Measurements from ENCODE around the gene OSGIN1.

OSGIN1 gene, protein sequence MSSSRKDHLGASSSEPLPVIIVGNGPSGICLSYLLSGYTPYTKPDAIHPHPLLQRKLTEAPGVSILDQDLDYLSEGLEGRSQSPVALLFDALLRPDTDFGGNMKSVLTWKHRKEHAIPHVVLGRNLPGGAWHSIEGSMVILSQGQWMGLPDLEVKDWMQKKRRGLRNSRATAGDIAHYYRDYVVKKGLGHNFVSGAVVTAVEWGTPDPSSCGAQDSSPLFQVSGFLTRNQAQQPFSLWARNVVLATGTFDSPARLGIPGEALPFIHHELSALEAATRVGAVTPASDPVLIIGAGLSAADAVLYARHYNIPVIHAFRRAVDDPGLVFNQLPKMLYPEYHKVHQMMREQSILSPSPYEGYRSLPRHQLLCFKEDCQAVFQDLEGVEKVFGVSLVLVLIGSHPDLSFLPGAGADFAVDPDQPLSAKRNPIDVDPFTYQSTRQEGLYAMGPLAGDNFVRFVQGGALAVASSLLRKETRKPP

DNA sequence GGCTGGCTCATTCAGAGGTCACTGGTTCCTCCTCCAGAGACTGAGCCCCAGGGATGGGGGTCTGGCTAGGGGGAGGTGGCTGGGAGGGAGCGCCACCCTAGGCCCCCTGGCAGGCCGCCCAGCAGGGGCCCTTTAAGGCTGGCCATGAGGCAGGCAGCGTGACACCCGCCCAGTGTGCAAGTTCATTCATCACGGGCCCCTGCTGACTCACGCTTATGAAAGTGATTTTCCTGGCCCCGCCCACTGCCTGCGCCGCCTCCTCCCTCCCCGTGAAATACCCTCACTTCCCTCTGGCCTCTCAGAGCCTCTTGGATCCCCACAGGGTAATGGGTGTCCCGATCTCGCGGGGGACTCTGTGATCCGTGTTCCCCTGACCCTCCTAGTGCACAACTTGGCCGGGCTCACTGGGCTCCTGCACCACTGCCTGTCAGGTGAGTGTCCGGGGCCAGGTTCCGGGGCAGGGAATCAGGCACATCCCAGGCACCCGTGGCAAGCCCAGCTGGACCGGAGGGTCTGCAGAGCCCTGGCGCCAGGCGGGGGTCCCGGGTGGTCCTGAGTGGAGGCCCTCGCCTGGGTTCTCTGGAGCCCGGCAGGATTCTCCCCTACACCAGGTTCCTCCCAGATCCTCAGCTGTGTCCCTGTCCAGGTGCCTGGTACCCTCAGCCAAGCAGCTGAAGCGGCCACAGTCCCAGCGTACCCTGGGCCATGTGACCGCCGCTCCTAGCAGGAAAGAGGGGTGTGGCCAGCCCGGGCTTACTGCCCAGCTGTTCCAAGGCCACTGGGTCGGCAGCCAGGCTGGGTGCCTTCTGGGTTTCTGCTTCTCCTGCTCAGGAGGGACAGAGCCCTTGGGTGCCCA, at the start of gene OSGIN1:
TSS of gene OSGIN1 (plus strand) at position 301 of the 856 bp plus-strand sequence. CDS start 4,432 bp downstream, outside the sequence.
- in situ Hi-C loops (cut with HindIII; ENCODE audit: low sequenced_read_pairs) = no loop called here

DNA sequence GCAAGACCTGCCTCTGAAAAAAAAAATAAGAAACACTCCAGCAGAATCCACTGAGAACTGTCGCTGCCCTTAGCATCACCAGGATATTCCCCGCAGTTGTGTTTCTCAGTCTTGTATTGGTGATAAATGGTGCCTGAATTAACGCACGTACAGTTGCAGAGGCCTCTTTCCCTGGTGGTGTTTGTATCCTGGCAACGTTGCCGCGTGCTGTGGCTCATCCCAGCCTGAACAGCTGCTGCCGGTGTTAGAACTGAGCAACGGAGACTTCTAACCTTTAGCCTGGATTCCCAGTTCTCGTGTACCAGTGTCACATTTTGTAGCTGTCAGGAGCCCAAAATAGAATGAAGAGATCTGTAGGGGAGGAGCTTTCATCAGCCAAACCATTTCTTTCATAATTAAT, 49.3 kb upstream of the OSGIN1 start:
- in situ Hi-C loops (cut with HindIII; ENCODE audit: low sequenced_read_pairs) = no loop called here

DNA sequence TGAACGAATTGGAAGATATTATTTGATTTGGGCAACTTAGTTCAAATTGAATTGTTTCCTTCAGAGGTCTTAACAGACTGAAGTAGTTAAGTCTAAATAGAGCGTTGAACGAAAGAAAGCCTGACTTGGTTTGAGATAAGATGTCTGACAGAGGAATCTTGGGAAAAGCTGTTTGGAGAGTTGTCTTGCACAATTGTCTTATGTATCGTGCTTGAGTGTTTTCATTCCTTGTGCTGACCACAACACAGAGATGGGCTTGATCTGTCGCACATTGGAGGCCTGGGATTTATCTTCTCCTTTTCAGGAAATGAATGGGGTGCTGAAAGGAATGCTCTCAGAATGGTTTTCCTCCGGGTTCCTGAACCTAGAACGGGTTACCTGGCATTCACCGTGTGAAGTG, 46.4 kb upstream of the OSGIN1 start:
- in situ Hi-C loops (cut with HindIII; ENCODE audit: low sequenced_read_pairs) = no loop called here

DNA sequence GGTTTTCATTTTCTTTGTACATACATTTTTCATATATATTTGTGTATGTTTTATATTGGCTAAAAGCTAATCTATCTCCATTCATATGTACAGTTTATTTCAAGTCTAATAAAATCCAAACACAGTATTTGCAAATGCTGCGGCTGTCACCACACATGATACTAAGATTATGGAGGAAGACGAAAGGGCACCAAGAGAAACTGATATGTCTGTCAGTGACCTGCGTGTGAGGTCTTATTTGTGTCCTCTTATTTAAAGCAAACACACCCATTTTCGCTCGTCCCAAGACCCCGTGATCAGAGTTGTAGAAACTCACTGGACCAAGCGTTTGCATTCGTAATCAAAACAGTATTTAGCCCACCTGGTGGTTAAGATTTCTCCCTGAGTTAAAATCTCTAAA, 45.9 kb upstream of the OSGIN1 start:
- in situ Hi-C loops (cut with HindIII; ENCODE audit: low sequenced_read_pairs) = no loop called here

GRCh38 chr16:83907631-83908250, 45.3 kb upstream of the OSGIN1 start:
- in situ Hi-C loops (cut with HindIII; ENCODE audit: low sequenced_read_pairs) = no loop called here

DNA sequence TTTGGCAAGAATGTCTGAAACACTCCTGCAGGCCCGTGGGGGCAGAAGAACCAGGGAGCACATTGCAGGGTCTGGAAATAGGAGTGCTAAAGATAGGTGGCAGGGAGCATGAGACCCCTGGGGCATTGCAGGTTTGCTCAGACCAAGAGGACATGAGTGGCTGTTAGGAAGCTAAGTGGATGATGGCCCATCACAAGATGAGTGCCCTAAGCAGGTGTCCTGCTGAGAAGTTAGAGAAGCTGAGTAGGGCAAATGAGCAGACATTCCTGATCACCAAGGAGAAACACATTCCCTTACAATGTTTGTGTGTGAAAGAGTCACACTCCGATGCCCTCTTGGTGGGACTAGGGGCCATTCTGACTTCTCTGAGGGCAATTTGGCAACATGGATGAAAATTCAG, 44.2 kb upstream of the OSGIN1 start:
- in situ Hi-C loops (cut with HindIII; ENCODE audit: low sequenced_read_pairs) = no loop called here

GRCh38 chr16:83911290-83911689, 41.8 kb upstream of the OSGIN1 start:
- in situ Hi-C loops (cut with HindIII; ENCODE audit: low sequenced_read_pairs) = no loop called here

DNA sequence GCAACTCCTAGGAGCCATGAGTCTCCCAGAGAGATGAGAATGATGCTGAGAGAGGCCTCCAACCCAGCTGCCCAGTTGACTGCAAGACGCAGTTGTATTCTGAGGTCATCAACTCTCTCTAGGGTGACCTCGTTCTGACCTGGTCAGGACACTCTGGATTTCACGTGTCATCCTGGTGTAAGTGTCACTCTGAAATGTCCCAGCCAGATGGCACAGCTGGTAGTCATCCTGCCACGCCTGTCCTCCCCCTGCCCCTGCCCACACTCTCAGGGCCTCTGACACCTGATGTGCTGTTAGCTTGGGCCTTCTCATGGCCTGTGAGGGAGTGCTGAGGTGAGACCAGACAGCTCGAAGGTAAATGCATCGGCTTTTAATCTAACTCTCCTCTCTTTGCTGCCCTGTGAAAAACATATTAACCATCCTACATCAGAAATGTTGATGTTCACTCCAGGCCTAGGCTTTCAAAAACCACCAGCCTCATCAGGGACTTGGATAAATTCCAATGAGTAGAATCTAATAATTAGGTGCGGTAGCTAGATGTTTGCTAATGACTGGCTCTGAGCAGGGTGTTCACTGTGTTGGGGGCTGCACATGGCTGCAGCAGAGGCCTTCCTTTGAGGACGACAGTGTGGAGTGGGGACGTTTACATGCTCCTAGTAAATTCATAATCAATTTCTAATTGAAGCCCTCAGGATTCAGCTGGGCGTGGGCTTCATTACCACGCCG, 40.4 kb upstream of the OSGIN1 start:
- in situ Hi-C loops (cut with HindIII; ENCODE audit: low sequenced_read_pairs) = no loop called here

- in situ Hi-C loops (cut with HindIII; ENCODE audit: low sequenced_read_pairs) = no loop called here
These were observed 39.8 kb upstream of the OSGIN1 start for GRCh38 chr16:83913245-83913633.

- in situ Hi-C loops (cut with HindIII; ENCODE audit: low sequenced_read_pairs) = no loop called here
These were observed 38.8 kb upstream of the OSGIN1 start for GRCh38 chr16:83914091-83914710.

GRCh38 chr16:83915081-83915480, 38.0 kb upstream of the OSGIN1 start:
- in situ Hi-C loops (cut with HindIII; ENCODE audit: low sequenced_read_pairs) = no loop called here

DNA sequence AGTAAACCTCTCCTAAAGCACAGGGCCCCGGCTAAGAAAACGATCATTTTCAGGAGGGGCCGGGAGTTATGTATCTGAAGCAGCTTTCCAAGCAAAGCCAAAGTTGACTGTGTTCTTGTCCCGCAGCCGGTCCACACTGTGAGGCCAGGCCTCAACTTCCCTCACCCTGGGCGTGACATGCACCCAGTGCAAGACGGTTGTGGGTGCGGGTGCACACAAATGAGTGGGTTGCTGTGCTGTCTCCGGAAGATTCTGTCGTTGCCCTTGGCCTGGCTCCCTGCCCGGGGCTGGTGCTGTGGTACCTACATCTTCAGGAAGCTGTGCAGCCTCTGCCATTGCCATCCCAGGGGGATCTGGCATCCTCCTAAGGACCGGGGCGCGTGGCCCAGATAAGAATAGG, 37.5 kb upstream of the OSGIN1 start:
- in situ Hi-C loops (cut with HindIII; ENCODE audit: low sequenced_read_pairs) = no loop called here

GRCh38 chr16:83917152-83918120, 35.6 kb upstream of the OSGIN1 start:
- in situ Hi-C loops (cut with HindIII; ENCODE audit: low sequenced_read_pairs) = no loop called here

DNA sequence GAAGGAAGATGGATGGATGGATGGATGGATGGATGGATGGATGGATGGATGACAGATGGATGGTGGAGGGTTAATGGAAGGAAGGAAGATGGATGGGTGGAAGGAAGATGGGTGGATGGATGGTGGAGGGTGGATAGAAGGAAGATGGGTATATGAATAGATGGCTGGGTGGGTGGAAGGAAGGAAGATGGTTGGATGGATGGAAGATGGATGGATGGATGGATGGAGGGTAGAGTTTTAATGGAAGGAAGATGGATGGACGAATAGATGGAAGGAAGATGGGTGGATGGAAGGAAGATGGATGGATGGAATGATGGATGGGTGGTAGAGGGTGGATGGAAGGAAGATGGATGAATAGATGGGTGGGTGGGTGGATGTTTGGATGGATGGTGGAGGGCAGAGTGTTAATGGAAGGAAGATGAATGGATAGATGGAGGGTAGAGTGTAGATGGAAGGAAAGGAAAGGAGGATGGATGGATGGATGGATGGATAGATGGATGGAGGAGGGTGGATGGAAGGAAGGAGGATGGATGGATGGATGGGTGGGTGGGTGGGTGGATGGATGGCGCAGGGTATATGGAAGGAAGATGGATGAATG, 32.0 kb upstream of the OSGIN1 start:
- in situ Hi-C loops (cut with HindIII; ENCODE audit: low sequenced_read_pairs) = no loop called here

- in situ Hi-C loops (cut with HindIII; ENCODE audit: low sequenced_read_pairs) = no loop called here
These were observed 29.3 kb upstream of the OSGIN1 start for GRCh38 chr16:83923581-83924365.

GRCh38 chr16:83924686-83925085, 28.4 kb upstream of the OSGIN1 start:
- in situ Hi-C loops (cut with HindIII; ENCODE audit: low sequenced_read_pairs) = loop anchor here (5.0 kb wide), 1 partner anchor 82 kb away; no protein-coding TSS in a partner anchor

GRCh38 chr16:83925095-83925905, 27.7 kb upstream of the OSGIN1 start:
- in situ Hi-C loops (cut with HindIII; ENCODE audit: low sequenced_read_pairs) = loop anchor here (5.0 kb wide), 1 partner anchor 83 kb away; no protein-coding TSS in a partner anchor
